GM18508 (cell line): ENCODE measurements around the gene HSPA14.
"Not testable (repeated sequence)": the region's sequence is repeated elsewhere in the genome, so short reads cannot be mapped to it uniquely, and the experiment has no call there.

ENCODE experiments used
- ATAC-seq: cut with Tn5 transposase; IDR thresholded peaks from one replicate; pipeline ENCODE4 v1.9.1; 2021; ENCODE audit warnings: moderate number of reproducible peaks; ENCODE audit not compliant: insufficient read depth, unreplicated experiment

Gene HSPA14

DNA sequence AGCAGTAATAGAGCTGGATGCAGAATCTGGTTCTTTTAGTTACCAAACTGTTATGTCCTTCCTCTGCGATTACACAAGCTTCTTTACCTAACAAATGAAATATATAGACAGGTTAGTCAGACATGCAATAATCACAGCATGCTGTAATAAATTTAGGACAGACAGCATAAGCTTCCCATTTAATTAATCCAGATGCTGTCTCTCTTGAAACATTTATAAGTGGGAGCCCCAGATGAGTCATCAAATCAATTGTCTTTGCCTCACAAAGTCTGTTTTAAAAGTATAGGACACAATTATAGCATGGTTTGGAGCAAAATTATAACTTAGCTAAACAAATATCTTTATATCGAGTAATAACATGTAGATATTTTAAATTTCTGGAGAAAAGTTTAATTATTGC lies 1.9 kb upstream of the HSPA14 start:
- no peak for ATAC-seq

DNA sequence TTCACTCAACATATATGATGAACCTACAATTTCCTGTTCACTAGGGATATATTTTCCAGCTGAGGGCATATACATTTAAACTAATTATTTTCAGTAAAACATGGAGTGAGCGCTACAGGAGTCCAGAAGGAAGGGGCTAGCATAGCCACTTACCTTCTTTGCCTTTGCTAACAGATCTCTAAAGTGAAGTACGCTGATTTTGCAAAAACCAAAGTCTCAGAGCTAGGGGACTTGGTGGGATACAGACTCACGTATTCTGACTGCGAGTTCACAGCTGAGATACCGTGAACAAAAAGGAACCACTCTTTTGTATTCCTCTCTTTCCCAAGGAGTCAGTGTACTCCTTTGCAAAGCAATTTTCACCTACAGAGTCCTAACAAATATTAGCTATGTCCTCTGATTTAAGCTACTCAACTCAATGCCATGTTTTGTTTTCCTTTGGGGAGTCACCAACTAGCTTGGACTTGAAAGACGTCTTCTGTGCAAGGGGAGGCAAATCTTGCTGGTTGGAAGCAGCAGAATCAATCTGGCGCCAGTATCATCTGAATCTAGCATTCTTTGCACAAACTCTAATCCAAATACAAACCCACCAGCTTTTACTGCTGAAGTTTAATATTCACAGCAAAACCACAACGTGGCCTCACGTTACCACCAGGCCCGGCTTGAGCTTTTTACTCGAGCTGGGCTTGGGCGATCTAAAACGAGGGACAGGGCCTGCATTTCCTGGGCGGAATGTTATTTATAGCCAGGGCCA lies 926 bp upstream of the HSPA14 start:
- no peak for ATAC-seq

DNA sequence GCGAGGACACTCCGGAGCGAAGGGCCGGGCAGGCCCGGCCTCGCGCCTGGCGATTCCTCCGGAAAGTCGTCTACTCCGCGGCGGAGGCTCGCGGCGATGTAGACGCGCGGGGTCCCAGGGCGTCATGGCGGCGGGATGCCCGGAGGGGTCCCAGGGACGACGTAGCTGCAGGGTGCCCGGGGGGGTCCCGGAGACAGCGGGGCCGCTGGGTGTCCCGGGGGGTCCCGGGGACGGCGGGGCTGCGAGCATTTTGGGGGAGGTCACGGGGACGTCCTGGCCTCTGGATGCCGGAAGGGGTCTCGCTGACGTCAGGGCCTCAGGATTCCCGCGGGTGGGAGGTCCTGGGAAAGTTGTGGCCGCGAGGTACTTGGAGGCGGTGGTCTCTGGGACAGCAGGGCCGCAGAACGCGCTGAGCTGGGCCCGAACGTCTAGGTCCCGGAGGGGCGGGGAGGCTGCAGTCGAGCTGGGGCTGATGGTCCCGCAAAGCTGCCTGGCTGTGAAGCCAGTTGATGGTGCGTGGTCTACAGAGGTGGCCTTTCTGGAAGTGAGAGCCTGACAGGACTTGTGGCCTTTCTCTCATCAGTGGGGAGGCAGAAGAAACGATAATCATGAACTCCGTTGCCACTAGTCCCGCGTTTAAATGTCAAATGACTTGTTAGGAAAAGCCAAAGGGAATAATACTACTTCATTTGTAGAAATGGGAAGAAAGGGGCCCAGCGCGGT lies 637 bp downstream of the HSPA14 start:
- ATAC-seq: no peak

DNA sequence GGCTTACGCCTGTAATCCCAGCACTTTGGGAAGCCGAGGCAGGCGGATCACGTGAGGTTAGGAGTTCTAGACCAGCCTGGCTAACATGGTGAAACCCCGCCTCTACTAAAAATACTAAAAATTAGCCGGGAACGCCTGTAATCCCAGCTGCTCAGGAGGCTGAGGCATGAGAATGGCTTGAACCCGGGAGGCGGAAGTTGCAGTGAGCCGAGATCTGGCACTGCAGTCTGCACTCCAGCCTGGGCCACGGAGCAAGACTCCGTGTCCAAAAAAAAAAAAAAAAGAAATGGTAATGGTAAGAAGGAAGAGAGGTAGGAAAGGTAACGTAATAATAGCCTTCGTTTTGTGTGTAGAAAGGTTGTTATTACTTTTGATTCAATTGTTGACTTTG lies 1.2 kb downstream of the HSPA14 start:
- ATAC-seq: no peak

DNA sequence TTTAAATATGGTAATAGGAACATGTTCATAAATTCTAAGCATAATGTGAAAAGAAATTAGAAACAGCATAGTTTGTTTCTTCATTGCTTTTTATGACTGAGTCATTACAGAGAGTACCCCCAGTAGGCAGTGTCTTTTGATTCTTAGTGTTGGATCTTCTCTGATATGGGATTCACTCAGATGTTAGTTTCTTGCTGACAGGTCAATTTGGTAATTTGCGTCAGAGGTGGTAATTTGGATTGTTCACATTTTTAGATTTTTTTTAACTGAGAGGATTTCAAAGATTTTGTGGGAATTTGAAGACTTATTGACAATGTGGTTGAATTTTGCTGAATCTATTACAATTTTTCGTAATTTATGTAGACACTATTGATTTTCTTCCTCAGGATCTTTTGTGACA lies 2.1 kb downstream of the HSPA14 start:
- no peak for ATAC-seq

DNA sequence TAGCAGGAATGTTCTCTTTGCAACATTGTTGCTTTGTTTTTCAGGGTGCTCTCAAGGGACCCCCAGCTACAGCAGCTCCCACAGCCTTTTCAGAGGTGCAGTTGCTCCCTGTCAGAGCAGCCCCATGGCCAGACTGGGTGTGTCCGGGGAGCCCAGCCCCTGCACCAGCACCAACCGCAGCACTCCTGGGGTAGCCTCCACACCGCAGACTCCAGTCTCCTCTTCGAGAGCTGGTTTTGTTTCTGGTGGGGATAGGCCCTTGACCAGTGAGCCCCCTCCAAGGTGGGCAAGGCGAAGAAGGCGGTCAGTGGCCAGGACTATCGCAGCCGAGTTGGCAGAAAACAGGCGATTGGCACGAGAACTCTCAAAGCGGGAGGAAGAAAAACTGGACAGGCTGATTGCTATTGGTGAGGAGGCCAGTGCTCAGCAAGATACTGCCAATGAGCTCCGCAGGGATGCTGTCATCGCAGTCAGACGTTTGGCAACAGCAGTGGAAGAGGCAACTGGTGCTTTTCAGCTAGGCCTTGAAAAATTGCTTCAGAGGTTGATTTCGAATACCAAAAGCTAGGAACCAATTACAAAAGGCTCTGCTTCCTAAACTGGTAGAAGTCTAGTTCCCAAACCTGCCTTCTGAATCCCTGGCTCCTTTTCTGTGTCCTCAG lies 5.4 kb downstream of the HSPA14 start:
- ATAC-seq: no peak

DNA sequence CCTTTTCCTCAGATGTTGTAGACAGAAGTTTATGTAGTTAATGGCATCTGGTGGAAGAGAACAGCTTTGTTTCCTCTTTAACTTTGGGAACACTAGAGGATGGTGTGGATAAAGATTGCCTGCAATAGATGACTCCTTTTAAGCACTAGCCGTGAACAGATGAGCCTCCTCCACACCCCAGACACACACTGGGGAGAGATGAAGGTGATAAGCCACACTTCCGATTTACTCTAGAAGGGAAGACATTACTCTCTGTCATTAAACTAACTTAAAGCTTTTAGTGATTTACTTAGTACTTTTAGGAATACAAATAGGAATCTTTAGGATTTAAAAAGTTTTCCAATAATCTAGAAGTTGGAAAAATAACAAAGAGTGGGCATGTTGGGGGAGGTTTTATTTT lies 6.8 kb downstream of the HSPA14 start:
- ATAC-seq: no peak

DNA sequence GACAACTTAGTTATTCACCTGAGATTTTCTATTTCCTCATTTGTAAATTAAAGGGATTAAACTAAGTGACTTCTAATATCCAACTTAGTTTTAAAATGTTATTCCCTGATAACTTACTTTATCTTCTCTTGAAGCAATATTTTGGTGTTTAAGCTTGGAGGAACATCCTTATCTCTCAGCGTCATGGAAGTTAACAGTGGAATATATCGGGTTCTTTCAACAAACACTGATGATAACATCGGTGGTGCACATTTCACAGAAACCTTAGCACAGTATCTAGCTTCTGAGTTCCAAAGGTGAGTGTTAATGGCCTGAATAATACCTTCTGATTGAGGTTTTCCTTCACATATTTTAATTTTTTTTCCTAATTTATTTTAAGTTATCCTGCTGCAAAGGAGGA lies 14.1 kb downstream of the HSPA14 start:
- no peak for ATAC-seq

DNA sequence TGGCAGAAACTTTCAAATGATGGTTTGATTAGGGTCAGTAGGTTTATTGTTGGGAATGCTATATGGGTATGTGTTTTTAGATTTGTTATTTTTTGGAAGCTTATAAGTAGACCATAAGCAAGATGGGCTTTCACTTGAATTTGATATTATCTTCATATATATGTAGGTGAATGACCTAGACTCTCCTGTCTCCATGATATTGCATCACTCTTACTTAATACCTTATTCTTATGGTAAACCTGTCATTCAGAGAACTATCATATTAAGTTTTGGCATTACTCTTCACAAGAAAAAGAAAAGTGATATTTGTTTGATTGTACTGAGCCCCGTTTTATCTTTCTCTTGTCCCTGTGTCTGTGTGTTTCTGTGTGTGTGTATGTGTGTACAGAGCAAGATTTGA lies 17.3 kb downstream of the HSPA14 start:
- ATAC-seq: no peak

DNA sequence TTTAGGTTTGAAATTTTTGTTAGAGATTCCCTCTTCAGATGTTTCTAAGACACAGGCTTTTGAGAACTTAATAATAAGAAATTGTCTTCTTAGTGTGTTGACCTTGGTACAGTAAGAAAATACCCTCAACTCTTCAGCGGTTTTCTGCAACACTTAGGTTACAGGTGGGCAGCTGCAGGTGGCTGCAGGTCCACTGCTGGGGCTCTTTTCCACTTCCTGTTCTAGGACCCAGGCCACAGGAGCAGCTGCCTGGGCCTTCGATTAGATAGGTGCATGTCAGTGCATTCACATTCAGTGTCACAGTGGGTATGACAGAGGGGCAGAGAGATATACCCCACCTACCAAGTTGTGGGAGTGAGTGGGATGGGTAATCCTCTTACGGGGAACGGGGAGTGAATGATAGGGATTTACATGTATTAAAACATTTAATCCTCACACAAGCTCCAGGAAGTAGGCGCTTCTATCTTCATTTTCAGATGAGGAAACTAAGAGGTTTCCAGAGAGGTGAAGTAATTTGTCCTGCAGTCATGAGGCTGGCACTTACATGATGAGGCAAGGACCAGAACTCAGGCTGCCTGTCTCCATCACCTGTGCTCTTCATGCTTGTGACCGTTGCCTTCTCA lies 20.3 kb downstream of the HSPA14 start:
- no peak for ATAC-seq

DNA sequence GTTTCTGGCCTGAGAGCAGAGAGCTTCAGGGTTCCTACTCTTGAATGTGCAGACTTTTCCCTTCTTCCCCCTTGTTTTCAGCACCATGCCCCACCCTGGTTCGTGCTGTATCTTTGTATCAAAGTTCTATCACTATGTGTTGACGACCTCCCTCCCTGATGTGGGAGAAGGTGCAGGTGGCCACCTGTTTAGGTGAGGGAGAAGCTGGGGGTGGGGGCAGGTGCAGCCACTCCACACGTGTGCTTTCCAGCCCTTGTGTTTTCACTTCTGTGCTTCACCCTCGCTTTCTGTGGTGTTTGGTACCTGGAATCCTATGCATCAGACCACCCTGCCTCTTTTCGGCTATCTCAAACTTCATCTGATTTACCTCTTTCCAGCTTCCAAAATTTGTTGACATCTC lies 20.9 kb downstream of the HSPA14 start:
- ATAC-seq: no peak

DNA sequence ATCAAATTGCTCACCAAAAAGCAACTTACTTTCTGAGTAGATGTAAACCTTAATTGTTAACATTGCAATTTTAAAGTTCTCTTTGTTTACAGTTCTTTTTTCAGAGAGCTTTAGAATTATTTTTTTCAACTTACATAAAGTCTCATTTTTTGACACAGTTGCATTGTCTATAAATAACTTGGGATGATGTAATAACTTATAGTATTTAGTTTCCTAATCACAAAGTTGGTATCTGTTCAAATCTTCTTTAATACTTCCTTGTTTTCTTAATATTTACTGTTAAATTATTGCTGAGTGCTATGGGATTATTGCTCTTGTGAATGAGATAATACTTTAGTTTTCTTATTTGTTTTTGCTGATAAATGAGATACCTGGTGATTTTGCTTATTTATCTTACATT lies 21.7 kb downstream of the HSPA14 start:
- no peak for ATAC-seq

DNA sequence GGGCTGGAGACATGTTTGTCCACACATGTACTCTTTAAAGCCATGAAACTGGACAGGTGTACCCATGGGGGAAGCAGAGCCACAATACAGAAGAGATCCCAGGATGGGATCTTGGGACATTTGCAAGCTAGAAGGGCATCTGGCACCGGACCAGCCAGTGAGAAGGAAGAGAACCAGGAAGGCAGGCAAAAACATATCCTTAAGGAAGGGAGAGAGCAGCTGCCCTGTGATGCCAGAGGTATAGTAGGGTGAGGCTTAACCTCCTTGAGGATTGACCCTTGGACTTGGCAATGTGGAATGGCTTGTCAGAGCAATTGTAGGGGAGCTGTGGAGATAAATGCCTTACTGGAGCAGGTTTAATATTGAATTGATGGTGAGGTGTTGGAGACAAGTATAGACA lies 22.7 kb downstream of the HSPA14 start:
- ATAC-seq: no peak

DNA sequence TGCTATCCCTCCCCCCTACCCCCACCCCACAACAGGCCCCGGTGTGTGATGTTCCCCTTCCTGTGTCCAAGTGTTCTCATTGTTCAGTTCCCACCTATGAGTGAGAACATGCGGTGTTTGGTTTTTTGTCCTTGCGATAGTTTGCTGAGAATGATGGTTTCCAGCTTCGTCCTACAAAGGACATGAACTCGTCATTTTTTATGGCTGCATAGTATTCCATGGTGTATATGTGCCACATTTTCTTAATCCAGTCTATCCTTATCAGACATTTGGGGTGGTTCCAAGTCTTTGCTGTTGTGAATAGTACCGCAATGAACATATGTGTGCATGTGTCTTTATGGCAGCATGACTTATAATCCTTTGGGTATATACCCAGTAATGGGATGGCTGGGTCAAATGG lies 26.4 kb downstream of the HSPA14 start:
- not testable (repeated sequence) for ATAC-seq

DNA sequence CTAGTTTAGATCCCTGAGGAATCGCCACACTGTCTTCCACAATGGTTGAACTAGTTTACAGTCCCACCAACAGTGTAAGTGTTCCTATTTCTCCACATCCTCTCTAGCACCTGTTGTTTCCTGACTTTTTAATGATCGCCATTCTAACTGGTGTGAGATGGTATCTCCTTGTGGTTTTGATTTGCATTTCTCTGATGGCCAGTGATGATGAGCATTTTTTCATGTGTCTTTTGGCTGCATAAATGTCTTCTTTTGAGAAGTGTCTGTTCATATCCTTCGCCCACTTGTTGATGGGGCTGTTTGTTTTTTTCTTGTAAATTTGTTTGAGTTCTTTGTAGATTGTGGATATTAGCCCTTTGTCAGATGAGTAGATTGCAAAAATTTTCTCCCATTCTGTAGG lies 26.8 kb downstream of the HSPA14 start:
- not testable (repeated sequence) for ATAC-seq

DNA sequence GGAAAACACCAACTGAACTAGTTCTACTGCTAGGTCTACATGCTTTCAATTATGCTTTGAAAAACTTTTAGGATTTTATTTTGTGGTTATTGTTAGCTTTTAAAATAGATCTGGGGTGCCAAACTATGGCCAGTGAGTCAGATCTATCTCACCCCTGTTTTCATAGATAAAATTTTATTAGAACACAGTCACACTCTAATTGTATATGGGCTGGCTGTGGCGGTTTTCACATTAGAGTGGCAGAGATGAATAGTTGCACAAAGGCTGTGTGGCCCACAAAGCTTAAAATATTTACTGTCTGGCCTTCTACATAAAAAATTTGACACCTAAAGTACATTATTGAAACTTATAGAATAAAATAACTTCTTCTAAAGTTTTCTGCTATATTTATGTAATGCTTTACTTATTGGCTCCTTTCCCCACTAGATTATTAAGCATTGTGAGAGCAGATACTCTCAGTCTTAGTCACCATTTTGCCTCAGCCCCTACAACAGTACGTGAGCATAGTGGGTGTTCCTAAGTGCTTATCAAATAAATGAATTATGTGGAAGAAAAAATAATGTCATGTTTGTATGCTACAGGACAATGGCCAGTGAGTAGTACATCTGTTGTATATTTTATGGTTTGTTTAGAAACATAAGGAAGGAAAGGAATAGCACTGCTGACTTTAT lies 35.1 kb downstream of the HSPA14 start:
- no peak for ATAC-seq

DNA sequence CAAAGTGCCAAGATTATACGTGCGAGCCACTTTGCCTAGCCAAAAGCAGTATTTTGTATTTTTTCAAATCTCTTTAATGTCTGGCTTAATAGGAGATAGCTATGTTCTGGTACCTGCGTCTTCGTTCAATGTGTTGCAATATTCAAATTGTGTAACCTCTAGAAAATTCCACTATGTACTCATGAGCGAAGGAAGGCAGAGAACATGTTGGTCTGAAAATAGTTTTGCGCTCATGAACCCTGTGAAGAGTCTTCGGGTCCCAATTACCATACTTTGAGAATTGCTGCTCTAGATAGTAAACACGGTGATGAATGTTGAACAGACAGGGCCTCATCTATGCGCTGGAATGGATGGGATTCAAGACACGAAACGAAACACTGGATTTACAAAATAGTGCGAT lies 37.8 kb downstream of the HSPA14 start:
- ATAC-seq: no peak

DNA sequence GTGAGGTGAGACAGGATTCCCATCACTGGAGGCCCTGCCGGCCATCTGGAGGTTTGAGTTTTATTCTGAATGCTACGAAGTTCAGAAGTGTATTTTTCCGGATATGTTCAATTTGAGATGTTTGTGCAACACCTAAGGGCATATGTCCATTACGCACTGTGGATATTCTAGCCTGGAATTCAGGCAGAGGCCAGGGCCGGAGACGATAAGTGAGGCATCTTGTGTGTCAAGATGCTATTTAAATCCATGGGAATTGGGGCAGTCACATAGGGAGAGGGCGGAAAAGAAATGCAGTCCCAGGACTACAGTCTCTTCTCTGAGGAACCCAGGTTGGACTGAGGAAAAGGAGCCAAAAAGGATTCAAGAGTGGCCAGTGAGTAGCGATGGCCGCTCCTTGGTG lies 38.7 kb downstream of the HSPA14 start:
- no peak for ATAC-seq

DNA sequence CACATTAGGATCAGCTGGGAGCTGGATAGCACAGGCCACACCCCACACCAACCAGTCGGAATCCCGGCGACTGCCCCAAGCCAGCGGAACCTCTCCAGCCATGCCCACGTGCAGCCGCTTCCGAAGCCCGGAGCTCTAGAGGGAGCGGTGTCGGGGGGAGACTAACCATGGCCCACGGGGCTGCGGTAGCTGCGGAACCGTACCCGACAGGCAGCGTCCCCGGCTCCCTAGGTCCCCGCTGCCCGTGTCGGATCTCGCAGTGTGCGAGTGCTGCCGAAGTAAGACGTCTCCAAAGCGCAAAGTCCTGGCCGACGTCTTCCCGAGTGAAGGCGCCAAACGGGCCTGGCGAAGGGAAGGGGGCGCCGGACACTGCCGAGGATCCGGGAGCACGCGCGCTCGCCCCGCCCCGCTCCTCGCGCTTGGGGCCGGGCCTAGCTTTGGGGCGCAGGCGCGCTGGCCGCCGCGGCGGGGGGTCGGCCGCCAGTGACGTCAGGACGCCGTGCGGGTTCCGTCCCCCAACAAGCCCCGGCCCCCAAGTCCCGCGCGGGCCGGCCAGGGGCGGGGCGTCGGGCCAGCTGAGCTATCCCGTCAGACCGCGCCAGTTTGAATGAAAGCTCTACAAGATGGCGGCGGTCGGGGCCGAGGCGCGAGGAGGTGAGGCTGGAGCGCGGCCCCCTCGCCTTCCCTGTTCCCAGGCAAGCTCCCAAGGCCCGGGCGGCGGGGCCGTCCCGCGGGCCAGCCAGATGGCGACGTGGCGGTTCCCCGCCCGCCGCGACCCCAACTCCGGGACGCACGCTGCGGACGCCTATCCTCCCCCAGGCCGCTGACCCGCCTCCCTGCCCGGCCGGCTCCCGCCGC lies 40.4 kb downstream of the HSPA14 start, which contains the start of gene SUV39H2:
TSS of gene SUV39H2 (plus strand) at position 601 of the 858 bp plus-strand sequence. CDS start at position 624, 23 bp downstream.
- peak; percentile 70 for ATAC-seq
